ENCODE measurements around the gene DYNAP. TPM values are rescaled to one million over a fixed set of nuclear protein-coding genes. Genes with fewer than 3 reads are reported as not detected.

Gene DYNAP, protein sequence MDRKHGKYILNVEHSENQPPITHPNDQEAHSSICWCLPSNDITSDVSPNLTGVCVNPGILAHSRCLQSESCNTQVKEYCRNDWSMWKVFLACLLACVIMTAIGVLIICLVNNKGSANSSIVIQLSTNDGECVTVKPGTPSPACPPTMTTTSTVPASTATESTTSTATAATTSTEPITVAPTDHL
- polyA plus RNA-seq (2013, experiment 1 of 4), result not detected
- not detected for polyA plus RNA-seq (2013, experiment 2 of 4)
- not detected for polyA plus RNA-seq (2013, experiment 3 of 4)
- polyA plus RNA-seq (2013, experiment 4 of 4), result not detected

DNA sequence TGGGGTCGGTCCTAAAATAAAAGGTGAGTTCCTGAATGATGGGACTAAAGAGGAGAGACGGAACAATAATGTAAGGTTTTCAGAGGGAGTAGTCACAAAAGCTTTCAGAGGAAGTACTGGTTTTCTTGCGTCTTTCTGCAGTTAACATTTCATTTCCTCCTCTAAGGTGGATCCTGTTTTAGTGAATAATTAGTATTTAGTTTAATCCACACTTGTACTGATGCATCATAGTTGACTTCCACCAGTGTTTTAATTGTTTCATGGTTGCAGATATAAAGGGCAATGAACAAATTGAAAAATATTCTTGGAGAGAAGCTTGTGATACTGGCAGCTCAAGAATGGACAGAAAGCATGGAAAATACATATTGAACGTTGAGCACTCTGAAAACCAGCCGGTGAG lies at the start of gene DYNAP:
DYNAP (plus strand) TSS at position 301 of the 400 bp plus-strand sequence; CDS start at position 339, 38 bp downstream.
- H3K4me1 ChIP-seq (ENCODE audit: control insufficient read depth, insufficient read depth, low read length), result no peaks in the 10 kb centered on the region
- no peaks in the 10 kb centered on the region for H3K9me3 ChIP-seq (ENCODE audit: control insufficient read depth, low read length)
- no peaks in the 10 kb centered on the region for H3K36me3 ChIP-seq (ENCODE audit: control insufficient read depth, insufficient read depth, low read length)
- WGBS, 2 experiments, result 92% methylated on average over 5 of the region's 5 CpGs
- no peak within 1 kb of the TSS for H3K4me3 ChIP-seq (ENCODE audit: insufficient read depth, low read depth, low read length)
- no peak within 1 kb of the TSS for H3K27ac ChIP-seq (ENCODE audit: insufficient read depth, low read depth, low read length, poor library complexity, severe bottlenecking)
- no peaks in the 10 kb centered on the region for H3K27me3 ChIP-seq (ENCODE audit: control insufficient read depth, insufficient read depth, low read length, poor library complexity, severe bottlenecking)

- Histone ChIP-seq H3K36me3 (ENCODE audit: control insufficient read depth, insufficient read depth, low read length) (no peaks in the 10 kb centered on the region), H3K4me3 (ENCODE audit: insufficient read depth, low read depth, low read length) (no peak overlapping the region), H3K9me3 (ENCODE audit: control insufficient read depth, low read length) (peaks cover 5% of the 10 kb centered on the region), H3K27me3 (ENCODE audit: control insufficient read depth, insufficient read depth, low read length, poor library complexity, severe bottlenecking) (no peaks in the 10 kb centered on the region), H3K27ac (ENCODE audit: insufficient read depth, low read depth, low read length, poor library complexity, severe bottlenecking) (no peak overlapping the region), H3K4me1 (ENCODE audit: control insufficient read depth, insufficient read depth, low read length) (no peaks in the 10 kb centered on the region)
- 93 to 100% methylated on average over 1 of the region's 1 CpG for WGBS, 2 experiments
Observed at GRCh38 chr18:54551590-54551989, 39.5 kb upstream of the DYNAP start.

DNA sequence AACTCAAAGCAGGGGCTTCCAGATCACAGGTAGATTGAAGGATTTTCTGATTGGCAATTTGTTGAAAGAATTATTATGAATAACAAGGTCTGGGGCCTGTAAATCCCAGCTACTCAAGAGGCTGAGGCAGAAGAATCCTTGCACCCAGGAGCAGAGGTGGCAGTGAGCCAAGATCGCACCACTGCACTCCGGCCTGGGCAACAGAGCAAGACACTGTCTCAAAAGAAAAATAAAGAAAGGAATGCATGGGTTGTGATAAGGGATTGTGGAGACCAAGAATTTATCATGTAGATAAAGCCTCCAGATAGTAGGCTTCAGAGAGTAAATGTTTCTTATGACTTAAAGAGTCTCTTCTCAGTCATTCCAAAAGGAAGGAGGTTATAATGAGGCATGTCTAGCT lies 35.8 kb upstream of the DYNAP start:
- peaks cover 5% of the 10 kb centered on the region for H3K9me3 ChIP-seq (ENCODE audit: control insufficient read depth, low read length)
- H3K27me3 ChIP-seq (ENCODE audit: control insufficient read depth, insufficient read depth, low read length, poor library complexity, severe bottlenecking), result no peaks in the 10 kb centered on the region
- no peak overlapping the region for H3K4me3 ChIP-seq (ENCODE audit: insufficient read depth, low read depth, low read length)
- no peaks in the 10 kb centered on the region for H3K4me1 ChIP-seq (ENCODE audit: control insufficient read depth, insufficient read depth, low read length)
- H3K36me3 ChIP-seq (ENCODE audit: control insufficient read depth, insufficient read depth, low read length), result no peaks in the 10 kb centered on the region
- H3K27ac ChIP-seq (ENCODE audit: insufficient read depth, low read depth, low read length, poor library complexity, severe bottlenecking), result no peak overlapping the region
- 81 to 98% methylated on average over 2 of the region's 2 CpGs for WGBS, 2 experiments

DNA sequence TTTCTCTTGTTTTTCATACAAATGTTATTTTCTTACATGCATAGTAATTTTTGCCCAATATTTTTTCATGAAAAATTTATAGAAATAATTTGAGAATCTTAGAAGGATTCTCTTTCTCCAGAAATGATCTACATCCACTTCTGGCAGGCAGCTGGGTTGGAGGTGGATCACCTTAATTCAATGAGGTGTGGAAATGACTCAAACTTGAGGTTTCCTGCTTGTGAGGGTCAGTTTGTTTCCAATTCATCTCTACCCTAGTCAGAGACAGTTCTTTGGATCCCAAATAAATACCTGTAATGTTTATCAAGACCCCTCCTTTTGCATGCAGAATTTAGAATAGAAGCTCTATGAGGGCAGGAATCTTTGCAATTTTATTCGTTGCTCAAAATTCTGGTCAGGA lies 35.0 kb upstream of the DYNAP start:
- no peak overlapping the region for H3K4me3 ChIP-seq (ENCODE audit: insufficient read depth, low read depth, low read length)
- WGBS, 2 experiments, result 100% methylated on average over 1 of the region's 1 CpG; no CpG with 5 or more reads in 1 of the 2 experiments

DNA sequence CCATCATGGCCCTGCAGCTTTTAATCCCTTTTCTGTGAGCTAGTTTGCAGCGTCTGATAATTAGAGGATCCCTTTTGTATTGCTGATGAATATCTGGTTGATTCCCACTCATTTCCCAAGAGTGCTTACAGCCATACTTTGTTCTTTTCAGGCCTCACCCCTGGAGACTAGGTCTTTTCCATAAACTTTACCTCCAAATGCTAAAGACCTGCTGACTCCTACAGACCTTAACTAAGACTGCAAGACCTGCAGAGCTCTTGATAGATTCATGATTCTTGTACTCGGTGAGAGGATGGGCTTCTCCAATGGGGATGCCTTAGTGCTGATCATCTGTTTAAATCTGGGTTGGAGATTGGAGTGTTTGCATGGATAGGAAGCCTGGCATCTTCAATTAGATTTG lies 33.1 kb upstream of the DYNAP start:
- Histone ChIP-seq H3K9me3 (ENCODE audit: control insufficient read depth, low read length) (no peaks in the 10 kb centered on the region), H3K4me3 (ENCODE audit: insufficient read depth, low read depth, low read length) (no peak overlapping the region), H3K36me3 (ENCODE audit: control insufficient read depth, insufficient read depth, low read length) (no peaks in the 10 kb centered on the region), H3K4me1 (ENCODE audit: control insufficient read depth, insufficient read depth, low read length) (no peaks in the 10 kb centered on the region), H3K27ac (ENCODE audit: insufficient read depth, low read depth, low read length, poor library complexity, severe bottlenecking) (no peak overlapping the region), H3K27me3 (ENCODE audit: control insufficient read depth, insufficient read depth, low read length, poor library complexity, severe bottlenecking) (no peaks in the 10 kb centered on the region)
- WGBS, 2 experiments, result 71 to 83% methylated on average over 2 of the region's 2 CpGs

More for the DNA sequence above, 35.0 kb upstream of the DYNAP start:
- H3K4me1 ChIP-seq (ENCODE audit: control insufficient read depth, insufficient read depth, low read length), result no peaks in the 10 kb centered on the region
- no peaks in the 10 kb centered on the region for H3K27me3 ChIP-seq (ENCODE audit: control insufficient read depth, insufficient read depth, low read length, poor library complexity, severe bottlenecking)
- H3K27ac ChIP-seq (ENCODE audit: insufficient read depth, low read depth, low read length, poor library complexity, severe bottlenecking), result no peak overlapping the region
- H3K36me3 ChIP-seq (ENCODE audit: control insufficient read depth, insufficient read depth, low read length), result no peaks in the 10 kb centered on the region
- peaks cover 5% of the 10 kb centered on the region for H3K9me3 ChIP-seq (ENCODE audit: control insufficient read depth, low read length)

GRCh38 chr18:54558609-54559585 lies 32.1 kb upstream of the DYNAP start:
- H3K27ac ChIP-seq (ENCODE audit: insufficient read depth, low read depth, low read length, poor library complexity, severe bottlenecking), result no peak overlapping the region
- H3K4me3 ChIP-seq (ENCODE audit: insufficient read depth, low read depth, low read length), result no peak overlapping the region
- 98 to 100% methylated on average over 3 of the region's 3 CpGs for WGBS, 2 experiments
- H3K4me1 ChIP-seq (ENCODE audit: control insufficient read depth, insufficient read depth, low read length), result no peaks in the 10 kb centered on the region
- H3K9me3 ChIP-seq (ENCODE audit: control insufficient read depth, low read length), result no peaks in the 10 kb centered on the region
- no peaks in the 10 kb centered on the region for H3K27me3 ChIP-seq (ENCODE audit: control insufficient read depth, insufficient read depth, low read length, poor library complexity, severe bottlenecking)
- H3K36me3 ChIP-seq (ENCODE audit: control insufficient read depth, insufficient read depth, low read length), result no peaks in the 10 kb centered on the region

- no peaks in the 10 kb centered on the region for H3K36me3 ChIP-seq (ENCODE audit: control insufficient read depth, insufficient read depth, low read length)
- no peak overlapping the region for H3K27ac ChIP-seq (ENCODE audit: insufficient read depth, low read depth, low read length, poor library complexity, severe bottlenecking)
- WGBS, 2 experiments, result 91 to 94% methylated on average over 1 of the region's 1 CpG
- H3K4me3 ChIP-seq (ENCODE audit: insufficient read depth, low read depth, low read length), result no peak overlapping the region
- H3K27me3 ChIP-seq (ENCODE audit: control insufficient read depth, insufficient read depth, low read length, poor library complexity, severe bottlenecking), result no peaks in the 10 kb centered on the region
- H3K9me3 ChIP-seq (ENCODE audit: control insufficient read depth, low read length), result no peaks in the 10 kb centered on the region
- H3K4me1 ChIP-seq (ENCODE audit: control insufficient read depth, insufficient read depth, low read length), result no peaks in the 10 kb centered on the region
Observed at GRCh38 chr18:54561706-54562267, 29.3 kb upstream of the DYNAP start.

- no peak overlapping the region for H3K27ac ChIP-seq (ENCODE audit: insufficient read depth, low read depth, low read length, poor library complexity, severe bottlenecking)
- no peaks in the 10 kb centered on the region for H3K36me3 ChIP-seq (ENCODE audit: control insufficient read depth, insufficient read depth, low read length)
- H3K4me3 ChIP-seq (ENCODE audit: insufficient read depth, low read depth, low read length), result no peak overlapping the region
- no peaks in the 10 kb centered on the region for H3K4me1 ChIP-seq (ENCODE audit: control insufficient read depth, insufficient read depth, low read length)
- no peaks in the 10 kb centered on the region for H3K27me3 ChIP-seq (ENCODE audit: control insufficient read depth, insufficient read depth, low read length, poor library complexity, severe bottlenecking)
- no peaks in the 10 kb centered on the region for H3K9me3 ChIP-seq (ENCODE audit: control insufficient read depth, low read length)
- WGBS, 2 experiments, result 94 to 96% methylated on average over 3 of the region's 3 CpGs
Observed at GRCh38 chr18:54580202-54580729, 10.8 kb upstream of the DYNAP start.

- WGBS, 2 experiments, result no CpG with 5 or more reads among the region's 1 CpG
- Histone ChIP-seq H3K36me3 (ENCODE audit: control insufficient read depth, insufficient read depth, low read length) (no peaks in the 10 kb centered on the region), H3K27ac (ENCODE audit: insufficient read depth, low read depth, low read length, poor library complexity, severe bottlenecking) (no peak overlapping the region), H3K4me1 (ENCODE audit: control insufficient read depth, insufficient read depth, low read length) (no peaks in the 10 kb centered on the region), H3K27me3 (ENCODE audit: control insufficient read depth, insufficient read depth, low read length, poor library complexity, severe bottlenecking) (no peaks in the 10 kb centered on the region), H3K4me3 (ENCODE audit: insufficient read depth, low read depth, low read length) (no peak overlapping the region), H3K9me3 (ENCODE audit: control insufficient read depth, low read length) (no peaks in the 10 kb centered on the region)
Observed at GRCh38 chr18:54584065-54584464, 7.0 kb upstream of the DYNAP start.

DNA sequence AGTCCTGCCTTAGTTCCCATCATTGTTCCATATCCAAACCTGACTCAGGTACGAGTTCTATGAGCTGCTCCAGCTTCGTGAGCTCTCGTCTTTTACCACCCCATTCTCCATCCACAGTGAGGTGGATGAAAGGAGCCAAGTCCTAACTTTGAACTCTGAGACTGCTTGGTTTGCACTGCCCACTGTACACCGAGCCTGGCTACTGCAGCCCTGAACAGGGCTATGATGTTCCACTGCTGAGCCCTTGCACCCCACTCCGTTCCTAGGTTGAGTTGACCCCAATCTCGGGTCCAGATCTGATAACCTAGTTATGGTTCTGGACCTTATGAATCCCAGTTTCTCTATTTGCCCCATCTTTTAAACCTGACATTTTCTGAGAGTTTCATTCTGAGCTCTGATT lies 5.3 kb upstream of the DYNAP start:
- Histone ChIP-seq H3K27me3 (ENCODE audit: control insufficient read depth, insufficient read depth, low read length, poor library complexity, severe bottlenecking) (no peaks in the 10 kb centered on the region), H3K27ac (ENCODE audit: insufficient read depth, low read depth, low read length, poor library complexity, severe bottlenecking) (no peak overlapping the region), H3K4me1 (ENCODE audit: control insufficient read depth, insufficient read depth, low read length) (no peaks in the 10 kb centered on the region), H3K9me3 (ENCODE audit: control insufficient read depth, low read length) (no peaks in the 10 kb centered on the region), H3K4me3 (ENCODE audit: insufficient read depth, low read depth, low read length) (no peak overlapping the region), H3K36me3 (ENCODE audit: control insufficient read depth, insufficient read depth, low read length) (no peaks in the 10 kb centered on the region)
- 83 to 86% methylated on average over 6 of the region's 6 CpGs for WGBS, 2 experiments
